Measurements from ENCODE around the gene RUNX1. TPM values are rescaled to one million over a fixed set of nuclear protein-coding genes. Genes with fewer than 3 reads are reported as not detected.
A peak's percentile ranks its signal among the peaks of the same experiment; 100 is the strongest.

Gene RUNX1
- total and polyA plus RNA-seq, 4 experiments from 2014 or later, result 6.0 to 96.3 (median 56.4) TPM

DNA sequence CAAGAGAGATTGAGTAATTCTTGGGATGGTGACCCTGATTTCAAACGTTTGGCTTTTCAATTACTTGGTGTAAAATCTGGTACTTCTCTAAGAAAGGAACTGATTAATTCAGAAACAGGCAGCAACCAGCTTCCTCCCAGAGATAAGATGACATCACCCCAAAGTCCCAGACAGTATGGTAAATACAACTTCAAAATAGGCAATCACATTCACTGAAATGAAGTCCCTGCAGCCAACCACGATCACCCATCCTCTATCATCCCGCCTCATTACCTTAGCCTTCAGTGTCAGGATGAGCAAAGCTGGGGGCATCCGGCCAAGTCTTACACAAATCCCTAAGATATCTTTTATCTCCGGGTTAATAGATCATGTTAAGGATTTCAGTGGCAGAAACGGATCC is 26.4 kb upstream of the RUNX1 start:
- H3K27me3 ChIP-seq (ENCODE audit: insufficient read depth, low read length), result no peaks in the 10 kb centered on the region
- no peaks in the 10 kb centered on the region for H3K27me3 Mint-ChIP-seq
- no peak overlapping the region for H3K4me3 ChIP-seq (ENCODE audit: low read length in 2 of 2)
- no peaks in the 10 kb centered on the region for H3K4me1 Mint-ChIP-seq
- CTCF ChIA-PET (ENCODE audit: partially characterized antibody), result interaction anchor here (0.6 to 1.3 kb wide), 2 partner anchors 24 to 384 kb away, joined by 3 to 5 read pairs; no protein-coding TSS in a partner anchor
- H3K9me3 ChIP-seq (ENCODE audit: control insufficient read depth in 1 of 2, low read length in 2 of 2), result no peaks in the 10 kb centered on the region
- POLR2A ChIA-PET (ENCODE audit: partially characterized antibody), result no interaction called here
- H3K4me1 ChIP-seq (ENCODE audit: insufficient read depth, low read length), result no peaks in the 10 kb centered on the region
- no peak overlapping the region for H3K27ac ChIP-seq (ENCODE audit: low read depth, low read length)
- intact Hi-C loops (cut with micrococcal nuclease), result no loop called here
- no peak overlapping the region for H3K4me3 Mint-ChIP-seq
- no peak for DNase-seq
- H3K27ac Mint-ChIP-seq, result no peak overlapping the region
- no peaks in the 10 kb centered on the region for H3K36me3 Mint-ChIP-seq
- peaks cover 0 to 14% (median 7%) of the 10 kb centered on the region in 8 donors for H3K9me3 Mint-ChIP-seq
- H3K36me3 ChIP-seq (ENCODE audit: insufficient read depth, low read length), result no peaks in the 10 kb centered on the region

DNA sequence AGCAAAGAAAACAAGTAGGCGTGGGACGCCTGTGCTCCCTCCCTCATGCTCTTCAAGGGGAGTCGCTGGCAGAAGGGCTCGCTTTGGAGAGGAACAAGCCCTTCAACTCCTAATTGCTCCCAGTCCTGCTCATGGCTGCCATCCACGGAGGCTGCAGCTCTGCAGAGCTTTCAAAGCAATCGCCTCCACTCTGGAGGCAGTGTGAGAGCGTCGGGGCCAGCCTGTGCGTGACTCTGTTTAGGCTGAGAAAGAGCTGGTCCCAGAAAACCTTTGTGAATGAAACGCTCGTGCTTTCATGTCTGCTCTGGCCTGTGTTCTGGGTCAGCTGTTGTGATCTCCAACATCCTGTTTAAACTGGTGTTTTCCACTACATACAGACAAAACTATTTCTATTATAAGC is 23.9 kb upstream of the RUNX1 start:
- Histone ChIP-seq H3K27ac (ENCODE audit: low read depth, low read length) (no peak overlapping the region), H3K4me3 (ENCODE audit: low read length in 2 of 2) (no peak overlapping the region), H3K4me1 (ENCODE audit: insufficient read depth, low read length) (no peaks in the 10 kb centered on the region), H3K36me3 (ENCODE audit: insufficient read depth, low read length) (no peaks in the 10 kb centered on the region), H3K27me3 (ENCODE audit: insufficient read depth, low read length) (no peaks in the 10 kb centered on the region), H3K9me3 (ENCODE audit: control insufficient read depth in 1 of 2, low read length in 2 of 2) (no peaks in the 10 kb centered on the region)
- H3K27ac Mint-ChIP-seq, result no peak overlapping the region
- peaks cover 0 to 14% (median 7%) of the 10 kb centered on the region in 8 donors for H3K9me3 Mint-ChIP-seq
- H3K36me3 Mint-ChIP-seq, result no peaks in the 10 kb centered on the region
- H3K27me3 Mint-ChIP-seq, result peaks cover 0 to 1% of the 10 kb centered on the region in 2 donors
- intact Hi-C loops (cut with micrococcal nuclease), result no loop called here
- DNase-seq, result no peak
- ChIA-PET POLR2A (ENCODE audit: partially characterized antibody) (no interaction called here), CTCF (ENCODE audit: partially characterized antibody) (no interaction called here)
- no peak overlapping the region for H3K4me3 Mint-ChIP-seq
- no peaks in the 10 kb centered on the region for H3K4me1 Mint-ChIP-seq

DNA sequence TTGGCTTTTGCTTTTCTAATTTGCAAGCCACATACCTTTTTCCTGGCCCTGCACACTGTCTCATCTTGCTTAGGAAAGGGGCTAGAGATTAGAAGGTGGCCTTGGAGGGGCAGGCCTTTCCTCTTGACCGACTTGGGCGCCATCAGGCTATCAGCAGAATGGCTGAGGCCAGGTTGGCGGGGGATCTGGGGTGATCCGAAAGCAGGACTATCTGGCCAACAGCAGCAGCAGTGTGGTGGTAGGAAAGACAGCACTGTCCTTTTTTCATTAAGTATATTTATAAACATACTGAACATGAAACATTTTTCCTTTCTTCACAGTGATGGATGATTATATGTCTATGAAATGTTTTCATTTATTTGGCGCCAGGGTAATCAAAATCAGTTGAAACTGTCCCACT is 23.5 kb upstream of the RUNX1 start:
- H3K4me3 Mint-ChIP-seq, result no peak overlapping the region
- CTCF ChIA-PET (ENCODE audit: partially characterized antibody), result no interaction called here
- no peak for DNase-seq
- POLR2A ChIA-PET (ENCODE audit: partially characterized antibody), result no interaction called here
- peaks cover 0 to 1% (median 0%) of the 10 kb centered on the region in 4 donors for H3K4me1 Mint-ChIP-seq
- H3K27me3 ChIP-seq (ENCODE audit: insufficient read depth, low read length), result no peaks in the 10 kb centered on the region
- no peaks in the 10 kb centered on the region for H3K36me3 Mint-ChIP-seq
- intact Hi-C loops (cut with micrococcal nuclease), result no loop called here
- H3K27ac ChIP-seq (ENCODE audit: low read depth, low read length), result no peak overlapping the region
- H3K27me3 Mint-ChIP-seq, result peaks cover 0 to 1% of the 10 kb centered on the region in 2 donors
- H3K4me1 ChIP-seq (ENCODE audit: insufficient read depth, low read length), result no peaks in the 10 kb centered on the region
- H3K9me3 Mint-ChIP-seq, result peaks cover 0 to 14% (median 7%) of the 10 kb centered on the region in 8 donors
- no peaks in the 10 kb centered on the region for H3K9me3 ChIP-seq (ENCODE audit: control insufficient read depth in 1 of 2, low read length in 2 of 2)
- H3K27ac Mint-ChIP-seq, result no peak overlapping the region
- no peak overlapping the region for H3K4me3 ChIP-seq (ENCODE audit: low read length in 2 of 2)
- no peaks in the 10 kb centered on the region for H3K36me3 ChIP-seq (ENCODE audit: insufficient read depth, low read length)

DNA sequence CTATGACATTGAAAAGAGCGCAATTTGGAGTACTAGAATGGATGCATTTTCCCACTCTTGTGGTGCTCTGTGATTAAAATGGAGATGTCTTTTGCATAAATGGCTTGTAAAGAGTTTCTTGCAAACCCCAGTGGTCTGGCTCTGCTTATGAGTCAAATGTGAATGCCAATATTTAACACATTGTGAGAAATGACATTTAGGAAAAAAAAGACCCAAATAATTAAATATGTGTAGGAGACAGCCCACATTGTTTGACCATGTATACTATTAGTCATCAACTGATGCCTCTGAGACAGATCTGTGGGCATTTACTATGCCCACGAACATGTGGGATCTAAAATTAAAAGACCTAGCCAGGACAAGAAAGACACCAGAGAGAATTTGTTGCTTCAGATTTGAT is 22.2 kb upstream of the RUNX1 start:
- ChIA-PET CTCF (ENCODE audit: partially characterized antibody) (no interaction called here), POLR2A (ENCODE audit: partially characterized antibody) (no interaction called here)
- peaks cover 0 to 14% (median 7%) of the 10 kb centered on the region in 8 donors for H3K9me3 Mint-ChIP-seq
- H3K4me3 Mint-ChIP-seq, result no peak overlapping the region
- no peak overlapping the region for H3K27ac Mint-ChIP-seq
- Histone ChIP-seq H3K4me1 (ENCODE audit: insufficient read depth, low read length) (no peaks in the 10 kb centered on the region), H3K4me3 (ENCODE audit: low read length in 2 of 2) (no peak overlapping the region), H3K9me3 (ENCODE audit: control insufficient read depth in 1 of 2, low read length in 2 of 2) (no peaks in the 10 kb centered on the region), H3K27ac (ENCODE audit: low read depth, low read length) (no peak overlapping the region), H3K27me3 (ENCODE audit: insufficient read depth, low read length) (no peaks in the 10 kb centered on the region), H3K36me3 (ENCODE audit: insufficient read depth, low read length) (no peaks in the 10 kb centered on the region)
- peaks cover 0 to 1% (median 0%) of the 10 kb centered on the region in 4 donors for H3K4me1 Mint-ChIP-seq
- peaks cover 1 to 2% of the 10 kb centered on the region in 2 donors for H3K27me3 Mint-ChIP-seq
- no peak for DNase-seq
- intact Hi-C loops (cut with micrococcal nuclease), result no loop called here
- H3K36me3 Mint-ChIP-seq, result no peaks in the 10 kb centered on the region

DNA sequence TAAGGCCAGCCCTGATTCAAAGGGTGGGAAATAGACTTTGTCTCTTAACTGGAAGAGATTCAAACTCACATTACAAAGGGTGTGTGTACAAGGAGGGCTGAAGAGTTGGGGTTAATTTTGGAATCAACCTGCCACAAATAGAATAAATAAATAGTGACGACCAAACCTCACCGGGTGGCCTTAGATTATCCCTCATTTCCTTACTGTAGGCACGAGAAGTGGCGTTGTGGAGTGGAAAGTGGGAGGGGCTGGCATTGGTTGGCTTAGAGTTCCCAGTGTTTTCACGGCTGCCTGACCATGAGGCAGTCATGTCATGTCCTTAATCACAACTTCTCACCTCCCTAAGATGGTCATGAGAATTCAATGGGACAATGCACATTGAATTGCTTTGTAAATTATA is 21.3 kb upstream of the RUNX1 start:
- intact Hi-C loops (cut with micrococcal nuclease), result no loop called here
- CTCF ChIA-PET (ENCODE audit: partially characterized antibody), result no interaction called here

DNA sequence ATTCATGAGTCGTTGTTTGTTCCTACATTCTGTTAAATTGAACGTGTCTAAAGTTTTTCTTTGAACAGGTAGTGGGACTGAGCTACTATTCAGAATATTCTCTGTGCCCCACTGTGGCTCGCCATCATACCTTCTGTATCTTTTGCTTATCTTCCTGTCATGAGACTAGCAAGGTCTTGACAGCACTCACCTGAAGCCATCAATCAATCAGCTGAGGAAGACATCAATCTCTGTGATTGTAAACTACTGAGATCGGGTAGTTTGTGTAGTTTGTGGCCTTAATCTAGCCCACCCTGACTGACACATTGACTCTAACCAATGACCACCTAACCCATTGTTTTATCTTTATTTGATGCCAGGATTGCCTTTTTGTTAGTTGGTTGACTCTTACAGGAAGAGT is 17.7 kb upstream of the RUNX1 start:
- H3K36me3 Mint-ChIP-seq, result no peaks in the 10 kb centered on the region
- H3K27me3 ChIP-seq (ENCODE audit: insufficient read depth, low read length), result no peaks in the 10 kb centered on the region
- H3K36me3 ChIP-seq (ENCODE audit: insufficient read depth, low read length), result no peaks in the 10 kb centered on the region
- H3K27ac Mint-ChIP-seq, result no peak overlapping the region
- no peak overlapping the region for H3K4me3 Mint-ChIP-seq
- H3K9me3 Mint-ChIP-seq, result no peaks in the 10 kb centered on the region
- no peak for DNase-seq
- CTCF ChIA-PET (ENCODE audit: partially characterized antibody), result interaction anchor here (0.7 kb wide), 1 partner anchor 129 kb away, joined by 4 read pairs; no protein-coding TSS in a partner anchor
- H3K27ac ChIP-seq (ENCODE audit: low read depth, low read length), result no peak overlapping the region
- intact Hi-C loops (cut with micrococcal nuclease), result no loop called here
- H3K27me3 Mint-ChIP-seq, result peaks cover 1 to 2% of the 10 kb centered on the region in 2 donors
- no peak overlapping the region for H3K4me3 ChIP-seq (ENCODE audit: low read length in 2 of 2)
- H3K9me3 ChIP-seq (ENCODE audit: control insufficient read depth in 1 of 2, low read length in 2 of 2), result no peaks in the 10 kb centered on the region
- POLR2A ChIA-PET (ENCODE audit: partially characterized antibody), result interaction anchor here (1.0 kb wide), 1 partner anchor 15 kb away, joined by 3 read pairs; no protein-coding TSS in a partner anchor
- H3K4me1 Mint-ChIP-seq, result peaks cover 0 to 6% (median 5%) of the 10 kb centered on the region in 4 donors
- H3K4me1 ChIP-seq (ENCODE audit: insufficient read depth, low read length), result peaks cover 3% of the 10 kb centered on the region

More for the DNA sequence above, 21.3 kb upstream of the RUNX1 start:
- no peaks in the 10 kb centered on the region for H3K36me3 ChIP-seq (ENCODE audit: insufficient read depth, low read length)
- no peaks in the 10 kb centered on the region for H3K9me3 ChIP-seq (ENCODE audit: control insufficient read depth in 1 of 2, low read length in 2 of 2)
- POLR2A ChIA-PET (ENCODE audit: partially characterized antibody), result no interaction called here
- Mint-ChIP-seq H3K4me1 (peaks cover 0 to 1% (median 0%) of the 10 kb centered on the region in 4 donors), H3K27ac (peak overlapping the region in 1 of 7 donors; percentile 35), H3K4me3 (no peak overlapping the region), H3K36me3 (no peaks in the 10 kb centered on the region), H3K9me3 (peaks cover 0 to 14% (median 7%) of the 10 kb centered on the region in 8 donors), H3K27me3 (peaks cover 1 to 2% of the 10 kb centered on the region in 2 donors)
- no peaks in the 10 kb centered on the region for H3K27me3 ChIP-seq (ENCODE audit: insufficient read depth, low read length)
- H3K4me3 ChIP-seq (ENCODE audit: low read length in 2 of 2), result no peak overlapping the region
- no peak for DNase-seq
- H3K27ac ChIP-seq (ENCODE audit: low read depth, low read length), result no peak overlapping the region
- H3K4me1 ChIP-seq (ENCODE audit: insufficient read depth, low read length), result no peaks in the 10 kb centered on the region

DNA sequence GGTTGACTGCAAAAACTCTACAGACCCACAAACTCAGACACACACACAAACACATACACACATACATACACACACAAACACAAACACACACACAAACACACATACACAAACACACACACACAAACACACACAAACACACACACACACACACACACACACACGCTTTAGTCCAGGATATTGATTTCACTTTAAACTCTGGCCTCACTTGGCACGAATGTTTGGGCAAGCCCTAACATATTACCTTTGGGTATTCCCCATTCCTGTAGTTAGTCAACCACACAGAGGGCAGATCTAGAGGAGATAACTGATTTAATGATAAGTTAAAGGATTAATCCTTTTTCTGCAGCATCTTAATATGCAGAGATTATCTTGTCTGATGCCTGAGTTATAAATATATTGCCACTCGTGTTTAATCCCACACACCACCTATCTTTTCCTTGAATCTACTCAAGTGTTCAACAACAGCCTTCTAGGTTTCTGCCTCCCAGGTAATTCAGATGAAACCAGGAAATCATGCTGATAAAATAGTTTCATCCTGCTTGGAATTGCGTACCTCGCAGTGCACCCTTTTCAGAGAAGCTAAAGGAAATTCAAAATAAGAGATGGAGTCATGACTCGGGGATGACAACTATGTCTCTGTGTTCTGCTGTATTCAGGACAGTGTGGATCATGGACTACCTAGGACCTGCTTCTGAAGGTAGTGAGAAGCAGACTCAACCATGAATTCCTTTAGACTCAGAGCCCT is 14.5 kb upstream of the RUNX1 start:
- Mint-ChIP-seq H3K27me3 (peaks cover 0 to 2% of the 10 kb centered on the region in 2 donors), H3K36me3 (no peaks in the 10 kb centered on the region), H3K4me1 (peaks cover 14 to 17% (median 16%) of the 10 kb centered on the region in 4 donors), H3K9me3 (peaks cover 0 to 6% (median 2%) of the 10 kb centered on the region in 8 donors), H3K4me3 (no peak overlapping the region), H3K27ac (peak overlapping the region in 1 of 7 donors; percentile 11)
- POLR2A ChIA-PET (ENCODE audit: partially characterized antibody), result no interaction called here
- Histone ChIP-seq H3K36me3 (ENCODE audit: insufficient read depth, low read length) (no peaks in the 10 kb centered on the region), H3K9me3 (ENCODE audit: control insufficient read depth in 1 of 2, low read length in 2 of 2) (no peaks in the 10 kb centered on the region), H3K4me3 (ENCODE audit: low read length in 2 of 2) (no peak overlapping the region), H3K4me1 (ENCODE audit: insufficient read depth, low read length) (peaks cover 3% of the 10 kb centered on the region), H3K27me3 (ENCODE audit: insufficient read depth, low read length) (no peaks in the 10 kb centered on the region), H3K27ac (ENCODE audit: low read depth, low read length) (no peak overlapping the region)
- no peak for DNase-seq
- CTCF ChIA-PET (ENCODE audit: partially characterized antibody), result no interaction called here
- intact Hi-C loops (cut with micrococcal nuclease), result no loop called here
